ENCODE measurements around the gene MTHFD1L. TPM values are rescaled to one million over a fixed set of nuclear protein-coding genes. Genes with fewer than 3 reads are reported as not detected.
"Not testable (repeated sequence)": the region's sequence is repeated elsewhere in the genome, so short reads cannot be mapped to it uniquely, and the experiment has no call there.

The MTHFD1L gene
- total RNA-seq, 1 donor from 2014 or later: 18.4 TPM

- no peak for DNase-seq
Measured at GRCh38 chr6:151044465-151045441, 179.3 kb downstream of the MTHFD1L start.

DNA sequence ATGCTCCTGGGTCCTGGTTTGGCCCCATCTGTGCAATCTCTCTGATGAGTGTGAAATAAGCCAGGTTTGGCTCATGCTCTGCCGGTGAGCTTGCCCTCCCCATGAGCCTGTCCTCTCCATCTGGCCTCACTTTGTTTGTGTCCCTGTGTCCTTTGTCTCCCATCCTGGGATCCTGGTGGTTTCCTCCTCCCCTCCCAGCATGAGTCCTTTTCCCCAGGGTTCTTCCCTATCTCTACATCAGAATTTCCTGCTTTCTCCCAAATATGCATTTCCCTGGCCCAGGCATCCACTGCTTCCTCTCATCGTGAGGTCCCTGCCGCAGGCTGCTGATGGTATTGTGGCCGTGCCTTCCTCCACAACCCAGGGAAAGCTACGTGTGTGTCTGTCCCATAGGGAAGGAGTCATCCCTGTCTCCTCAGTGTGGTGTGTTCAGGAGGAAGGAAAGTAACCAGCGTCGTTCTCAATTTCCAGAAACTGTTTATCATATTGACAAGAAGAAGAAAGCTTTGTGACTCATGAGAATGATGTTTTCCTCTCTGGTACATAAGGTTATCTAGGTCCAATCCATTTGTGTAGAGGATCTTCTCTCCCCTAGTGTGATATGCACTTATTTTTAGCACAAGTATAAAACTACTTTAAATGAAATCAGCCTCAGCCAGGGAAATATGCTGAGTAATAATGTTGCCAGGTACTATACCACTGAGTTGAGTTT is 180.2 kb downstream of the MTHFD1L start:
- not testable (repeated sequence) for DNase-seq

GRCh38 chr6:151051164-151051563 is 185.7 kb downstream of the MTHFD1L start:
- DNase-seq: no peak

DNA sequence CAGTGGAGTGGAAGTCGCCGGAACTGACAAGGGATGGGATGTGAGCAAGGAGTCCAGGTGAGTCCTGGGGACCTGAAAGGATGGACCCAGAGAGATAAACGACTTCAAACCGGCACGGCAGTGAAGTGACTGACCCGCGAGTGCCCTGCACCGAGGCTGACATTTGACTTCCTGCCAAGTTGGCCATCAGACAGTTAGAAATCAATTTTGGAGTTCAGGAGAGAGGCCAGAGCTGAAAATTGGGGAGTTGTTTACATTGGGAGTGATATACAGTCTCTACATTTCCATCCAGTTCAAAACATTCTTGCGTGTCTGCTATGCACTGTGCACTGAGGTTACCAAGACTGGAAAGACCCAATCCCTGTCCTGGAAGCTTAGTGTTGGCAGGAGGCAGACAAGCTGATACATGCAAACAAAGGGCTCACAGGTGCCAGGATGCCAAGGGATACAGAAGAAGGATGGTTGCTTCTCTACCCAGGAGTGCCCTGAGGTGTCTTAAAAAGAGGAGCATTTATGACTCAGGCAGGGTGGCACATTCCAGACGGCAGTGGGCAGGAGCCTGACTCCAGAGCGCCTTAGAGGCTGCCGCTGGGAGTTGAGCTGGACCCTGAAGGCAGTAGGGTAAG is 186.6 kb downstream of the MTHFD1L start:
- DNase-seq: no peak

DNA sequence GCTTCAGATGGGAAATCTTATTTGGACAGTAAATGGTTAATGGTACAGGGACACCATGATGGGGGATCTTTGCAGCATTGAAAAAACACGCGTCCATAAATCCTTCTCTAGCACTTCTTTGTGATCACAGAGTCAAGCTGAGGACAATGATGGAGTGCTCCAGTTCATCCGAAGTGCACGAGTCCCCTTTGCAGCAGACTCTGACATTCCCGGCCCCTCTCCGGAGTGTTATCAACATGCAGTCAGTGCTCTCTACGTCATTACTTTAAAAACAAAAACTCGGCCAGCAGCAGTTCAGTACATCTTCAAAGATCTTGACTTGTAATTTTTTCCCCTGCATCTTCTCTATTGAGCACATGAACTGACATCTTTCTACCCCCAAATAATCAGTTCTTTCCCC is 188.8 kb downstream of the MTHFD1L start:
- DNase-seq: no peak

DNA sequence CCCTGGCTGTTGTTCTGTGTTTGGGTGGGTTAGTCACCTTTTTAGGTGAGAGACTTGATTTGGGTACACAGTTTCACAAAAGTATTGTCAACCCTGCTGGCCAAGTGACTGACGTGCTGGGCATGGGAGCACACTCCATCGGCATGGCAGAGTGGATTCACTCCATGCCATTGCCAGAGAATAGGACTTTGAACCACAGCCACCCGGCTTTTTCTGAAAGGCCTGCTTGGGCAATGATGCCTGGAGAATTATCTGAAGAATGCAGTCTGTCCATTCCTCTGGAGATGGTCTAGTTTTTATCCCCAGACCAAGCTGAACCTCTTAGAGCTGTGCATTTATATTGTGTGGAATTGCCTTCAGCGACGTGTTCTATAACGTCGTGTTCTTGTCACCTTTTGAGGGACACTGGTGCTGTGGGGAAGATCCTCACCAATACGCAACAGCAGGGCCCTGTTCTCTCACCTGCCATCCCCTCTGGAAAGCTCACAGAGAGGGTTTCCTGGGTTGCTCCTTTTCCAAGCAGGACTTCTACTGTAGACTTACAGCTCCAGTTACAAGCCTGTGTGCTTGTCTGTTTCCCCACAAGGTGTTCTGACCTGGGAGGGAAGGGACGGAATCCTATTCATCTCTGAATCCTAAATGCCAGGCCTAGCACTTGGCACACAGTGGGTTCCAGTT is 190.9 kb downstream of the MTHFD1L start:
- DNase-seq: no peak

DNA sequence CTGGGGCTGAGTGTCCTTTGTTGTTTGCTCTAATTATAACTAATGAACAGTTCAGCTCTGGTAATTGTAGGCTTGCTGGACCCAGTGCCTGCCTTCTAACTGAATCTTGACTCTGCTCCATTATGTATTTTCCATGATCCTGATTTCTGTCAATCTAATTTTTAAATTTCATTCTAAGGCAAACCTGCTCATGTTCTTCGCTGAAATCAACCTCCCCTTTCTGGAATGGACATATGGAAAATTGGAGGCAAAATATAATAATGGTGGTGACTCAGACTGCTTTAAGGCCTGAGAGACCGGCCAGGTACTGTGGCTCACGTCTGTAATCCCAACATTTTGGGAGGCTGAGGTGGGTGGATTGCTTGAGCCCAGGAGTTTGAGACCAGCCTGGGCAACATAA is 191.6 kb downstream of the MTHFD1L start:
- no peak for DNase-seq

DNA sequence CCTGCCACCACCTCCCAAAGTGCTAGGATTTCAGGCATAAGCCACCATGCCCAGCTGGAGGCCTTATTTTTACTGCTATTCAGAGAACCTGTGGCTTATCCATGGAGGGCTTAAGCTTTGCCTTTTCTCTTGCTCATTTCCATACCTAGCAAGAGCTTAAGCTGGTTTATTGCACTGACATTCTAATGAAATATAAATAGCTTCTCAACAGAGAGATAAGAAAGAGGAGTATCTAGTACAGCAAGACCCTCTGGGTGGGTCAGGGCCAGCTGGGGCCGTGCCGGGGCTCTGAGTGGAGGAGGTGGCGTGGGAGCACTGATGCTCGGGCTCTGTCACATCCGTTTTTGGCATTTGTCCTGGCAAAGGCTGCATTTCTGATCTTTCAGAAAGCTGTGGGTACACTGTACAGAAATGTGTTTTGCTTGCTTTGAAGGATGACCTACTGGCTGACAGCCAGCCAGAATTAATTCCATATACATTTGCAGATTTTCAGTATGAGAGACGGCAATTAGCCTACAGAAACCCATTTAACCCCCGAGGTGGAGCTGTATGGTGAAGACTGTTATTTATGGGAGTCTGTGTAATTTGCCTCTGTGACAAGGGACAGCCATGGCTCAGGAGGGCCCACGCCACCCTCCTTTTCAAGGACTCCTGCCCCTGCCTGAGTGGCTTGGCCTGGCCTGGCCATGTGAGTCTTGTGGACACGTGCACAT is 192.7 kb downstream of the MTHFD1L start:
- DNase-seq: no peak

GRCh38 chr6:151059612-151060095 is 194.2 kb downstream of the MTHFD1L start:
- no peak for DNase-seq

DNA sequence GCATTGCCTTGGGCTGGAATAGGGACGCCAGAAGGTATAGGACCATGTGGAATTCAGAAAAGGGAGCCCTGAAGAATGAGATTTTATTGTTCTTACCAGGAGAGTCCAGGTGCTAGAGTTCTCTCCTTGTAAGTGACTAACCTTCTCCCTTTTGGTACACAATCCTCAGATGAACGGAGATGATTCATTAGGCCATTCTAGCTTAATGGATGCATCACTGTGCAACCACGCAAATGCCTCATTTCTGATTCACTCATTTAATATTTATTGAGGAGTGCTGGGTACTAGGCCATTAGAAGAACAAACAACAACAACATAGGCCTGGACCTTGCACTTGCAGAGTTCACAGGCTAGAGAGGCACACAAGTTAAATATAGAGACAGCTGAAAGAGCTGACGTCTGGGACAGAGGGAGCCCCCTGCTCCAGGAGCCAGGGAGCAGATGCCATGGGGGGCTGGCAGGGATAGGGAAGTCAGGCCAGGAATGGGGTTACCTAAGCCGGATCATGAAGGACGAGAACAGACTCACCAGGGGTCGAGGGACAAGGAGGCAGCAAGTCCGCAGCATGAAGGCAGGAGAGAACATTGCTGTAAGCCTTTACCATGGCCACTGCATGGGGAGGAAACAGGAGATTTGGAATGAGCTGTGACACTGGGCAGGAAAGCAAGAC is 194.7 kb downstream of the MTHFD1L start:
- DNase-seq: no peak

GRCh38 chr6:151060766-151061531 is 195.4 kb downstream of the MTHFD1L start:
- no peak for DNase-seq

GRCh38 chr6:151063352-151063751 is 197.8 kb downstream of the MTHFD1L start:
- DNase-seq: no peak

- DNase-seq: no peak
Measured at GRCh38 chr6:151063842-151064647, 198.5 kb downstream of the MTHFD1L start.

DNA sequence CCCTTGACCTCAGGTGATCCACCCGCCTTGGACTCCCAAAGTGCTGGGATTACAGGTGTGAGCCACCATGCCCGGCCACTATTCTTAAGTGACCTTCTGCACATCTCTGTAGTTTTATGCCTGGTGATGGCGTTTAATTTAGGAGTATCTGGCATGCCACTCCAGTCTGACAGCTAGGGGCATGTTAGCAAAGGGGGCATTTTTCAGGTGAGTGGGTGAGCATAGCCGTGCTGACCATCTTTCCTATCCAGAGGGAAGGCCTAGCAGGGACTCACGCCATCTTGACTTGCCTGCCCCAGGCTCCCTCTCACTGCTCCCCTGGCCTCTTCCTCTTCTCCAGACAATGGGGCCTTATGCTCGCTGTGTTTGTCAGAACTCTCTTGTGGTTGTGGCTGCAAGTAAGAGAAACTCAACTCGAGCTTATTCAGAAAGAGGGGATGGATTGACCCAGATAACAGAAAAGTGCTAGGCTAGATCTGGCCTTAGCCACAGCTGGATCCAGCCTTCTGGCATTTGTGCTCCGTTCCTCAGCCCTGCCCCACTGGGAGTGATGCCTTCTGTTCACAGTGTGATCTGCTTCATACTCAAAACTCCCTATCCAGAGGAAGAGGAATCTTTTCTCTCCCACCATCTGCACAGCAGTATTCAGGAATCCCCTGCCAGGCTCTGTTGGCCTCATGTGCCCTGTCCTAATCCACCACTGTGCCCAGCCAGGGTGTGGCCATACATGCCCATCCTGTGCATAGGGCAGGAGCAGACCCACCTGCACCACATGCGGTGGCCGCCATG is 199.7 kb downstream of the MTHFD1L start:
- DNase-seq: no peak

- no peak for DNase-seq
Measured at GRCh38 chr6:151067684-151068596, 202.4 kb downstream of the MTHFD1L start.

DNA sequence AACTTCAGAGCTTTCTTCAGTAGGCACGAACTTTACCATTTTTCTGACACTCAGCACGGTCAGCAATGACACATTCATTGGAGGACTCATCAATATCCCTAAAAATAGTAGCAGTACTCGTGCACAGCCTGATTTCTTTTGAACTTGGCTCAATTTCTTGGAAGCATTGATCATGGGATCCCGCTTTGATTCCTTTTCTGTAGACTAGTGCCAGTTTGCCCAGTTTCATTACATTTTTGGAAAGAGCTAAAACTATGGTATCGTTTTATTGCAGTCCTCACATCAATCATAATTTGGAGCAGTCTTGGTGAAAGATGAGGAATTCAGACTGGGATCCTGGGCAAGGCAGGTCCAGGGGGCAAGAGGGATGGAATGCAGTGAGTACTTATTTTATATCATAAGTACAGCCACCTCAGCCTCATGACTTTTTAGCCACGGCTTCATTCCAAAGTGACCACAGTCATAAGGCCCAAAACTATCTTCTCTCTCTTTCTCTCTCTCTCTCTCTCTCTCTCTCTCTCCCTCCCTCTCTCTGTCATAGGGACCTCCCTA is 203.3 kb downstream of the MTHFD1L start:
- no peak for DNase-seq

- DNase-seq: no peak
Measured at GRCh38 chr6:151069641-151070040, 204.1 kb downstream of the MTHFD1L start.
